AG04450 (cell line): Measurements from ENCODE around the gene SHANK3. TPM values are rescaled to one million over a fixed set of nuclear protein-coding genes. Genes with fewer than 3 reads are reported as not detected.

Experiments
- CTCF ChIA-PET: fragments of 300-600, 350-600 bp; formaldehyde crosslinking; extraction: SDS; loops from one replicate; lab custom pipeline; 2022; ENCODE audit warnings: antibody characterized with exemption, inconsistent platforms; lab: Charles Lee
- POLR2A ChIA-PET: fragments of 350-600 bp; formaldehyde crosslinking; extraction: SDS; loops from one replicate; lab custom pipeline; 2021; ENCODE audit warnings: antibody characterized with exemption, inconsistent platforms; lab: Yijun Ruan, JAX
- DNase-seq: peaks from one replicate; pipeline ENCODE4 v3.0.0-alpha.2; 2011; ENCODE audit warnings: low read depth, low spot score
- H3K27ac ChIP-seq: one replicate; pipeline ENCODE4 v1.5.1; 2012; ENCODE audit warnings: low read depth, low read length, control low read depth
- H3K27me3 ChIP-seq: one replicate; pipeline ENCODE4 v1.6.0; 2012; ENCODE audit warnings: low read length; ENCODE audit not compliant: control insufficient read depth, insufficient read depth
- H3K4me3 ChIP-seq: 2 replicates; pipeline ENCODE4 v1.5.1; 2011; ENCODE audit warnings: mild to moderate bottlenecking, low read depth, low read length, control low read depth
- H3K9me3 ChIP-seq: 2 replicates; pipeline ENCODE4 v1.5.1; 2012; ENCODE audit warnings: low read length; ENCODE audit not compliant: control insufficient read depth, insufficient read depth
- CTCF ChIP-seq: IDR thresholded peaks from 2 replicates; pipeline ENCODE4 v1.5.1; 2011; ENCODE audit warnings: low read depth, low read length, control low read depth, inconsistent platforms
- polyA plus RNA-seq: library from polyadenylated mRNA; depleted of rRNA; stranded (reverse); fragments of >200 nt; gene quantifications from 2 replicates; pipeline ENCODE4 v1.2.3, GENCODE V29; 2011

Gene SHANK3
- polyA plus RNA-seq, 1 experiment = 0.47 TPM

- H3K27me3 ChIP-seq = peaks cover 22% of the 10 kb centered on the region
- no peak for DNase-seq
- CTCF ChIA-PET = no interaction called here
- POLR2A ChIA-PET = no interaction called here
- no peak for TF ChIP-seq CTCF
- H3K9me3 ChIP-seq = peaks cover 17% of the 10 kb centered on the region; the same call in 1 of the 2 replicates
- no peak overlapping the region for H3K27ac ChIP-seq
- H3K4me3 ChIP-seq = no peak overlapping the region
These were observed 6.3 kb downstream of the SHANK3 start for GRCh38 chr22:50678651-50679521.

- H3K9me3 ChIP-seq = peaks cover 15% of the 10 kb centered on the region; the same call in 1 of the 2 replicates
- H3K4me3 ChIP-seq = no peak overlapping the region
- H3K27me3 ChIP-seq = peaks cover 5% of the 10 kb centered on the region
- CTCF ChIA-PET = no interaction called here
- DNase-seq = no peak
- TF ChIP-seq CTCF = no peak
- POLR2A ChIA-PET = no interaction called here
- no peak overlapping the region for H3K27ac ChIP-seq
These were observed 10.7 kb downstream of the SHANK3 start for GRCh38 chr22:50683086-50683993.

GRCh38 chr22:50683994-50684371 lies 11.4 kb downstream of the SHANK3 start:
- no peak for DNase-seq
- Histone ChIP-seq H3K4me3 (no peak overlapping the region), H3K27ac (no peak overlapping the region), H3K27me3 (peaks cover 5% of the 10 kb centered on the region), H3K9me3 (peaks cover 10% of the 10 kb centered on the region; the same call in 1 of the 2 replicates)
- CTCF ChIA-PET = no interaction called here
- TF ChIP-seq CTCF = no peak
- POLR2A ChIA-PET = no interaction called here

GRCh38 chr22:50684501-50684900 lies 11.9 kb downstream of the SHANK3 start:
- ChIA-PET POLR2A (no interaction called here), CTCF (interaction anchor here (1.3 kb wide), 1 partner anchor 12 kb away, joined by 4 read pairs; no protein-coding TSS in a partner anchor)
- Histone ChIP-seq H3K27ac (no peak overlapping the region), H3K4me3 (no peak overlapping the region), H3K27me3 (peaks cover 5% of the 10 kb centered on the region), H3K9me3 (0 out of 2 replicates have a peak, but pooled peaks cover 7% of the 10 kb centered on the region)
- no peak for TF ChIP-seq CTCF
- DNase-seq = no peak
